Esophagus squamous epithelium (tissue), 4 donors: ENCODE measurements around the gene RCAN2.

Source experiments
- POLR2A ChIP-seq, 4 donors: fragments of 450-650 bp; IDR thresholded peaks; one replicate each; pipeline ENCODE4 v1.6.1; 2017; ENCODE audit warnings: antibody characterized with exemption in 4 of 4, mild to moderate bottlenecking in 4 of 4, moderate library complexity in 3 of 4
- TF ChIP-seq, protein P1 (sequence below), 6 experiments: fragments of 450-650 bp in 4 of 6; fragments of 200-600 bp in 2 of 6; sonication (generic) in 2 of 6; IDR thresholded peaks; one replicate each; pipeline ENCODE4 v1.5.1; 2016 to 2019; ENCODE audit warnings: antibody characterized with exemption in 6 of 6, mild to moderate bottlenecking in 4 of 6, moderate library complexity in 4 of 6

- TF ChIP-seq, protein P1, sequence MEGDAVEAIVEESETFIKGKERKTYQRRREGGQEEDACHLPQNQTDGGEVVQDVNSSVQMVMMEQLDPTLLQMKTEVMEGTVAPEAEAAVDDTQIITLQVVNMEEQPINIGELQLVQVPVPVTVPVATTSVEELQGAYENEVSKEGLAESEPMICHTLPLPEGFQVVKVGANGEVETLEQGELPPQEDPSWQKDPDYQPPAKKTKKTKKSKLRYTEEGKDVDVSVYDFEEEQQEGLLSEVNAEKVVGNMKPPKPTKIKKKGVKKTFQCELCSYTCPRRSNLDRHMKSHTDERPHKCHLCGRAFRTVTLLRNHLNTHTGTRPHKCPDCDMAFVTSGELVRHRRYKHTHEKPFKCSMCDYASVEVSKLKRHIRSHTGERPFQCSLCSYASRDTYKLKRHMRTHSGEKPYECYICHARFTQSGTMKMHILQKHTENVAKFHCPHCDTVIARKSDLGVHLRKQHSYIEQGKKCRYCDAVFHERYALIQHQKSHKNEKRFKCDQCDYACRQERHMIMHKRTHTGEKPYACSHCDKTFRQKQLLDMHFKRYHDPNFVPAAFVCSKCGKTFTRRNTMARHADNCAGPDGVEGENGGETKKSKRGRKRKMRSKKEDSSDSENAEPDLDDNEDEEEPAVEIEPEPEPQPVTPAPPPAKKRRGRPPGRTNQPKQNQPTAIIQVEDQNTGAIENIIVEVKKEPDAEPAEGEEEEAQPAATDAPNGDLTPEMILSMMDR (IDR thresholded peaks at IDR 0.05) = no peak
- TF ChIP-seq POLR2A (IDR thresholded peaks at IDR 0.05) = no peak
Measured at GRCh38 chr6:46340246-46340645, 151.0 kb downstream of the RCAN2 start.
